Uterus (tissue), 4 donors: ENCODE data around the gene WTIP. TPM values are rescaled to one million over a fixed set of nuclear protein-coding genes. Genes with fewer than 3 reads are reported as not detected.

Source experiments
- DNase-seq, 2 donors: peaks; one replicate each; pipeline ENCODE4 v3.0.0-alpha.2; 2019 to 2020
- H3K27ac ChIP-seq, 2 donors: fragments of 200-600 bp; sonication (generic); 1 replicate in 1 of 2; 2 replicates in 1 of 2; pipeline ENCODE4 v1.5.1; 2016 to 2018
- H3K27me3 ChIP-seq, 2 donors: fragments of 200-600 bp; sonication (generic); one replicate each; pipeline ENCODE4 v1.5.1; 2018 to 2019; ENCODE audit warnings: control low read depth in 1 of 2
- H3K36me3 ChIP-seq, 2 donors: fragments of 200-600 bp; sonication (generic); one replicate each; pipeline ENCODE4 v1.5.1; 2019; ENCODE audit warnings: control low read depth in 1 of 2
- H3K4me1 ChIP-seq, 2 donors: fragments of 200-600 bp; sonication (generic); one replicate each; pipeline ENCODE4 v1.5.1; 2018 to 2019; ENCODE audit warnings: control low read depth in 1 of 2
- H3K4me3 ChIP-seq, 2 donors: fragments of 200-600 bp; sonication (generic); 1 replicate in 1 of 2; 2 replicates in 1 of 2; pipeline ENCODE4 v1.5.1; 2018 to 2019; ENCODE audit warnings: mild to moderate bottlenecking in 1 of 2
- H3K9me3 ChIP-seq, 2 donors: fragments of 200-600 bp; sonication (generic); one replicate each; pipeline ENCODE4 v1.5.1; 2019; ENCODE audit warnings: control low read depth in 1 of 2
- POLR2A ChIP-seq, 2 donors: fragments of 450-650 bp; IDR thresholded peaks; one replicate each; pipeline ENCODE4 v1.6.1; 2016; ENCODE audit warnings: antibody characterized with exemption in 2 of 2, mild to moderate bottlenecking in 1 of 2, moderate library complexity in 1 of 2
- intact Hi-C: fragments of 100-400 bp; cut with DNase I; formaldehyde crosslinking; loops from one replicate; pipeline ENCODE4 v1.15.1; 2023; ENCODE audit warnings: low total_unique reads
- total RNA-seq, 4 donors: library from RNA; depleted of rRNA in 3 of 4; stranded (reverse); fragments of >200 nt in 3 of 4; gene quantifications; one replicate each; pipeline versions ENCODE4 v1.1.0 to v1.2.4, GENCODE V29; 2014 to 2023
- TF ChIP-seq, protein P1 (sequence below), 4 experiments: fragments of 200-600 bp in 2 of 4; fragments of 450-650 bp in 2 of 4; sonication (generic) in 2 of 4; IDR thresholded peaks; one replicate each; pipeline ENCODE4 v1.5.1; 2016 to 2019; ENCODE audit warnings: antibody characterized with exemption in 4 of 4, mild to moderate bottlenecking in 2 of 4, moderate library complexity in 1 of 4
- donor health status: DM: yes; HTN: yes; CAD: no.

The WTIP gene
- total RNA-seq, 4 donors from 2014 or later = 5.9 to 38.0 (median 19.3) TPM

DNA sequence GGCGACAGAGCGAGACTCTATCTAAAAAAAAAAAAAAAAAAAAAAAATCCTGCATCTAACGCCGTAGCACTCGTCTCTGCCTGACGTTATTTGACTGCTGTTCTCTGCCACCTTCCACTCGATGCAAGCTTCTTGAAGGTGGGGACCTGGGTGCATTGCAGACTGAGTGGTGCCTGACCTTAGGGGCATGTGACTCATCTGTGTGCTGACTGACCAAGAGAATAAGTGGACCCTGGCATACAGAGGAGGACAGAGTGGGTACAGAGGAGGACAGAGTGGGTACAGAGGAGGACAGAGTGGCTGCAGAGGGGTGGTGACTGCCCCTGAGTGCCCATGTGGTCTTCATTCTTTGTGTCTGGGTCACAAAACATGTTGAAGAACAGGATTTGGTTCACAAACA lies 7.6 kb downstream of the WTIP start:
- intact Hi-C loops = loop anchor here (10.0 kb wide), 1 partner anchor 54 kb away; no protein-coding TSS in a partner anchor
- TF ChIP-seq, protein P1, sequence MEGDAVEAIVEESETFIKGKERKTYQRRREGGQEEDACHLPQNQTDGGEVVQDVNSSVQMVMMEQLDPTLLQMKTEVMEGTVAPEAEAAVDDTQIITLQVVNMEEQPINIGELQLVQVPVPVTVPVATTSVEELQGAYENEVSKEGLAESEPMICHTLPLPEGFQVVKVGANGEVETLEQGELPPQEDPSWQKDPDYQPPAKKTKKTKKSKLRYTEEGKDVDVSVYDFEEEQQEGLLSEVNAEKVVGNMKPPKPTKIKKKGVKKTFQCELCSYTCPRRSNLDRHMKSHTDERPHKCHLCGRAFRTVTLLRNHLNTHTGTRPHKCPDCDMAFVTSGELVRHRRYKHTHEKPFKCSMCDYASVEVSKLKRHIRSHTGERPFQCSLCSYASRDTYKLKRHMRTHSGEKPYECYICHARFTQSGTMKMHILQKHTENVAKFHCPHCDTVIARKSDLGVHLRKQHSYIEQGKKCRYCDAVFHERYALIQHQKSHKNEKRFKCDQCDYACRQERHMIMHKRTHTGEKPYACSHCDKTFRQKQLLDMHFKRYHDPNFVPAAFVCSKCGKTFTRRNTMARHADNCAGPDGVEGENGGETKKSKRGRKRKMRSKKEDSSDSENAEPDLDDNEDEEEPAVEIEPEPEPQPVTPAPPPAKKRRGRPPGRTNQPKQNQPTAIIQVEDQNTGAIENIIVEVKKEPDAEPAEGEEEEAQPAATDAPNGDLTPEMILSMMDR (IDR thresholded peaks at IDR 0.05) = no peak
- no peak for TF ChIP-seq POLR2A (IDR thresholded peaks at IDR 0.05)
- DNase-seq = no peak
- no peak overlapping the region for H3K27ac ChIP-seq
- H3K27me3 ChIP-seq = no peaks in the 10 kb centered on the region
- no peaks in the 10 kb centered on the region for H3K9me3 ChIP-seq
- no peak overlapping the region for H3K4me3 ChIP-seq
- H3K4me1 ChIP-seq = peaks cover 0 to 6% of the 10 kb centered on the region in 2 donors
- no peaks in the 10 kb centered on the region for H3K36me3 ChIP-seq

DNA sequence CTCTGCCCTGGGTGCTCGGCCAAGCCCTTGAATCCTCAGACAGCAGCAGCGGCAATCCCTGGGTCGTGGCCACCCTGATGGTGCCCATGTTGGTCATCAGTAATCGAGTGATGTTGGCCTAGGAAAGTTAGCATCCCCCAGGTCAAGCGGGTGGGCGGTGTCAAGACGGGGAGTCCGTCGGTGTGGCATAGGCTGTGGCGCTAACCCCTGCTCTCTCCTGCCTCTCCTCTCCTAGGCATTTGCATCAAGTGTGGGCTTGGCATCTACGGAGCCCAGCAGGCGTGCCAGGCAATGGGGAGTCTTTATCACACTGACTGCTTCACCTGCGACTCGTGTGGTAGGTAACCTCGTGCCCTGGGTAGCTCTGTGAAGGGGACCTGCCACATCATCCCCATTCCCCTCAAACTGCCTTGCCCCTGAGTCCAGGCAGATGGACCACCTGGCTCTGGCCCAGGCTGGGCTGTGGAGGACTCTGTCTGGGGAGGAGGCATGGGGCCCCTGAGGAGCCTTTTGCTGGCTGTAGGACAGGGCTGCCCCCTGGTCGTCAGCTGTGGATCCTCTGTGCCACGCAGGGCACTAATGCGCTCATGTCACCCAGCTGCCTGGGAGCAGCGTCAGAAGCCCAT lies 8.7 kb downstream of the WTIP start:
- Histone ChIP-seq H3K27me3 (no peaks in the 10 kb centered on the region), H3K27ac (no peak overlapping the region), H3K36me3 (no peaks in the 10 kb centered on the region), H3K9me3 (no peaks in the 10 kb centered on the region), H3K4me3 (no peak overlapping the region), H3K4me1 (peaks cover 0 to 6% of the 10 kb centered on the region in 2 donors)
- intact Hi-C loops = no loop called here
- no peak for DNase-seq
- TF ChIP-seq, protein P1 (IDR thresholded peaks at IDR 0.05) = no peak
- TF ChIP-seq POLR2A (IDR thresholded peaks at IDR 0.05) = no peak

GRCh38 chr19:34493038-34493648 lies 11.6 kb downstream of the WTIP start:
- intact Hi-C loops = no loop called here
- no peaks in the 10 kb centered on the region for H3K36me3 ChIP-seq
- no peaks in the 10 kb centered on the region for H3K27me3 ChIP-seq
- no peak for TF ChIP-seq POLR2A (IDR thresholded peaks at IDR 0.05)
- TF ChIP-seq, protein P1 (IDR thresholded peaks at IDR 0.05) = no peak
- H3K4me1 ChIP-seq = no peaks in the 10 kb centered on the region
- no peak overlapping the region for H3K27ac ChIP-seq
- H3K9me3 ChIP-seq = no peaks in the 10 kb centered on the region
- DNase-seq = no peak
- no peak overlapping the region for H3K4me3 ChIP-seq

DNA sequence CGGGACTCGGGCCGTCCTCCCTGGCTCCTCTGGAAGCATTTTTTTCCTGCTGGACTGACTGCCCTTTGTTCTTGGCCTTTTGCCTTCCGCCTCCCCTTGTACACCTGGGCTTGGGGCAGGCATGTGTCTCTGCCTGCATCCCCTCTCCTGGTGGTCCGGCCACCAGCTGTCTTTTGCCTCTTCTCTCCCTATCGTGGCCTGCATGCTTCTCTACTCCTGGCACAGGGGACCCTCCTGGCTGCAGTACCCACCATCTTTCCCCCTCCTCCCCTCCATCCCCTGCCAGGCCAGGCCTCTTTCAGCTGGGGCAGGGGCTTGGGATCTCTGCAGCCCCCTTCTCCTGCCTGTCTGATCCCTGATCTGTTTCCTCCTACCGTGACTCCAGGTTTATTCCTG lies 12.1 kb downstream of the WTIP start:
- intact Hi-C loops = no loop called here
- Histone ChIP-seq H3K4me1 (no peaks in the 10 kb centered on the region), H3K36me3 (no peaks in the 10 kb centered on the region), H3K4me3 (no peak overlapping the region), H3K9me3 (no peaks in the 10 kb centered on the region), H3K27me3 (no peaks in the 10 kb centered on the region), H3K27ac (no peak overlapping the region)
- DNase-seq = no peak
- TF ChIP-seq, protein P1 (IDR thresholded peaks at IDR 0.05) = no peak
- TF ChIP-seq POLR2A (IDR thresholded peaks at IDR 0.05) = no peak

DNA sequence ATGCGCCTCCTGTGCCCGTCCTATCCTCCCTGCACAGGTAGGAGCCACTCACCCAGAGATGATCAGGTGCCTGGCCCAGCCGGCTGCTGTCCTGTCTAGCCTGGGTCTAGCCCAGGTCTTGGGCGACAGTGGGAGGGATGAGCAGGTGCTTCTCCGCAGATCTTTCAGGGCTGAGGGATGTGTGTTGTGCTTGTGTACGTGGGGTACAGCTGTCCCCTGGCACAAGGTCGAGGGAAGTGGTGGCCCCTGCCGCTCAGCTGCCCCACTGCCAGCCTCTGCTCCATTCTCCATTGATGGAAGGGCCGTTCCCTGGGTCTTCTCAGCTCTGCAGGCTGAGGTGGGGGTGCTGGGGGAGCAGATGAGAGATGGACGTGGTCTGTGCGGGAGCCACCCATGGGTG lies 13.0 kb downstream of the WTIP start:
- no peak for TF ChIP-seq POLR2A (IDR thresholded peaks at IDR 0.05)
- TF ChIP-seq, protein P1 (IDR thresholded peaks at IDR 0.05) = no peak
- Histone ChIP-seq H3K36me3 (no peaks in the 10 kb centered on the region), H3K4me1 (no peaks in the 10 kb centered on the region), H3K27me3 (no peaks in the 10 kb centered on the region), H3K4me3 (no peak overlapping the region), H3K27ac (no peak overlapping the region), H3K9me3 (no peaks in the 10 kb centered on the region)
- no peak for DNase-seq
- intact Hi-C loops = no loop called here
